GM18511 (cell line): ENCODE measurements around the gene CAPRIN2.

Experiments
- ATAC-seq: cut with Tn5 transposase; IDR thresholded peaks from one replicate; pipeline ENCODE4 v1.9.1; 2021; ENCODE audit warnings: mild to moderate bottlenecking, moderate library complexity; ENCODE audit not compliant: unreplicated experiment

CAPRIN2 gene, protein sequence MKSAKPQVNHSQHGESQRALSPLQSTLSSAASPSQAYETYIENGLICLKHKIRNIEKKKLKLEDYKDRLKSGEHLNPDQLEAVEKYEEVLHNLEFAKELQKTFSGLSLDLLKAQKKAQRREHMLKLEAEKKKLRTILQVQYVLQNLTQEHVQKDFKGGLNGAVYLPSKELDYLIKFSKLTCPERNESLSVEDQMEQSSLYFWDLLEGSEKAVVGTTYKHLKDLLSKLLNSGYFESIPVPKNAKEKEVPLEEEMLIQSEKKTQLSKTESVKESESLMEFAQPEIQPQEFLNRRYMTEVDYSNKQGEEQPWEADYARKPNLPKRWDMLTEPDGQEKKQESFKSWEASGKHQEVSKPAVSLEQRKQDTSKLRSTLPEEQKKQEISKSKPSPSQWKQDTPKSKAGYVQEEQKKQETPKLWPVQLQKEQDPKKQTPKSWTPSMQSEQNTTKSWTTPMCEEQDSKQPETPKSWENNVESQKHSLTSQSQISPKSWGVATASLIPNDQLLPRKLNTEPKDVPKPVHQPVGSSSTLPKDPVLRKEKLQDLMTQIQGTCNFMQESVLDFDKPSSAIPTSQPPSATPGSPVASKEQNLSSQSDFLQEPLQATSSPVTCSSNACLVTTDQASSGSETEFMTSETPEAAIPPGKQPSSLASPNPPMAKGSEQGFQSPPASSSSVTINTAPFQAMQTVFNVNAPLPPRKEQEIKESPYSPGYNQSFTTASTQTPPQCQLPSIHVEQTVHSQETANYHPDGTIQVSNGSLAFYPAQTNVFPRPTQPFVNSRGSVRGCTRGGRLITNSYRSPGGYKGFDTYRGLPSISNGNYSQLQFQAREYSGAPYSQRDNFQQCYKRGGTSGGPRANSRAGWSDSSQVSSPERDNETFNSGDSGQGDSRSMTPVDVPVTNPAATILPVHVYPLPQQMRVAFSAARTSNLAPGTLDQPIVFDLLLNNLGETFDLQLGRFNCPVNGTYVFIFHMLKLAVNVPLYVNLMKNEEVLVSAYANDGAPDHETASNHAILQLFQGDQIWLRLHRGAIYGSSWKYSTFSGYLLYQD

DNA sequence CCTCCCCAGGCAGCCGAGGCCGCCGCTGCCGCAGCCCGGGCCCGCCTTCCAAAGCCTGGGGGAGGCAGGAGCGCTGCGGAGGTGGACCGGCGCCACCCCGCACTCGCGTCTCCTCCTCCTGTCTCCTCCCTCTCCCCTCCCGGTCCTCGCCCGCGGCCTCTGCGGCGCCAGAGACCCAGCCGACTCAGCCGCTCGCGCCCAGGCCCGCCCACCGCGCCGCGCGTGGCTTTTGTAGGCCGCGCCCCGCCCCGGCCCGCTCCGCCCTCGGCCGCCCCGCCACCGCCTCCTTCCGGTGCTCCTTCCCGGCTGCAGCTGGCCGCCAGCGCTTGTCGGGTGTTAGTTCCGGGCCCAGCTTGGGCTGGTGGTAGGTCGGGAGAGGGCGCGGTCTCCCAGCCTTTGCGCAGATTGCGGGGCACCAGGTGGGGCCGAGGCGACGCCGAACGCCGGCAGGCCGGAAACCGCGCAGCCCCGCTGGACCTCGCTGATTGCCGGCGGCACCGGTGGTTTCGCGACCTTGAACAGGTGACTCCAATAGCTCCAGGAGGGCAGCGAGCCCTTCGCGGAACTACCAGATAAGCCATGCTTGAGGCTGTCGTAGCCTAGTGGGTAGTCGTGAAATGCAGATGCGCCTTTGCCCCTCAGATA is at the start of gene CAPRIN2:
CAPRIN2 (minus strand) TSS at position 202 of the 645 bp plus-strand sequence. CDS start 1,431 bp downstream, outside the sequence.
- ATAC-seq, result peak; percentile 96

DNA sequence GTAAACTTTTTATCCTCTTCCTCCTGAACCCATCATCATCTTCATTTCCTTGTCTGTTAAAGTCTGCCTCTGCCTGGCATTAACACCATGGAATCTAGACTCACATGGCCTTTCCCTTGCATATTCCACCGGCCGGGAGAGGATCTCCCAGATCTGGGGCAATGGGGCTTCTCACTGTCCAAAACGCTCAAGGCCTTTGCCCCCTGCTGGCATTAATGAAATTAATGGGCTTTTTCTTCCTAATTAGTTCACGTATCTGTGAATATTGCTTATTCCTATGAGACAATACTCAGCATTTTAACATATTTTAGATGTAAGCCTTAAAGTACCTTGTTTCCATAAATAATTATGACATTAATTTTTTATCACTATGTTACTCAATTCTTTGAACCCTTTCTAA is 42.9 kb upstream of the CAPRIN2 start:
- ATAC-seq, result no peak

DNA sequence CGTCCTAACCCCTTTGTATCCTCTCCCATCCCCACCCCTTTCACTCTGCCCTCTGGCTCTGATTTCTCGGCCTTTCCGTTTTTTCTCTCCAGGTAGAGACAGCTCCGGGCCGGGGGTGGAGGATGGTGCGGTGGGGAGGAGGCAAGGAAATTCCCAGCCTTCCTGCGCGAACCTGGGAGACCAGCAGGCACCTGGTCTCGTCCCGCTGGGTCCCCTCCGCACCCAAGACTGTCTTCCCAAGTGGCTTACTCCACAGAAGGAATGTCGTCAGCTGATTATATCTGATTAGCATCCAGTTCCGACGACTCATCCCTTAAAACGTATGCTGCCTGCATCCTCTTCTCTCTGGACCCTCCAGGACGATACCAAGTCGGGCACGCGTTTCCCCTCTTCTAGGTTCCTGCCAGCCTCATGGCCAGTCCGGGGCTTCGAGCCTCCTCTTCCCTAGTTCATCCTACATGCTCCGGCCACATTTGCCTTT is 42.2 kb upstream of the CAPRIN2 start:
- ATAC-seq, result no peak

DNA sequence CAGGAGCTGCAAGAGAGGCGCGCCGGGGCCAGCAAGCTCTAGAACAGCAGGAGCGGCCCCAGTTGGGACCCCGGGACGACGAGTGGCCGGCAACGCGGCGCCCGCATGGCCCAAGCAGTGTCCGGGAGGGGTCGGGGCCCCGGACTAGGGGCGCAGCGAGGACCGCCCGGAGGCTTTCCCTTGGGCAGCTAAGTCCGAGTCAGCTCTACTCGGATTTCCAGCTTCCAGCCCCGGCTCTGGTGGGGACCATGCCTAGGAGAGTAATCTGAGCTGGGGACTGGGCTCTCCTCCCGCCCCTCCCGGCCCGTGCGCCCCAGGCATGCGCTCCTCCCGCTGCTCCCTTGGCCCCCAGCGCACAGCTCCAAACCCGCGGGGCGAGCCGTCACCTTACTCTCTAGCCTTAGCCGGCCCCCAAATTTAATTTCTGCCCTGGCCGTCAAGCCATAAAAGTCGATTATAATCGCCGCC is 41.6 kb upstream of the CAPRIN2 start:
- ATAC-seq, result peak; percentile 16

DNA sequence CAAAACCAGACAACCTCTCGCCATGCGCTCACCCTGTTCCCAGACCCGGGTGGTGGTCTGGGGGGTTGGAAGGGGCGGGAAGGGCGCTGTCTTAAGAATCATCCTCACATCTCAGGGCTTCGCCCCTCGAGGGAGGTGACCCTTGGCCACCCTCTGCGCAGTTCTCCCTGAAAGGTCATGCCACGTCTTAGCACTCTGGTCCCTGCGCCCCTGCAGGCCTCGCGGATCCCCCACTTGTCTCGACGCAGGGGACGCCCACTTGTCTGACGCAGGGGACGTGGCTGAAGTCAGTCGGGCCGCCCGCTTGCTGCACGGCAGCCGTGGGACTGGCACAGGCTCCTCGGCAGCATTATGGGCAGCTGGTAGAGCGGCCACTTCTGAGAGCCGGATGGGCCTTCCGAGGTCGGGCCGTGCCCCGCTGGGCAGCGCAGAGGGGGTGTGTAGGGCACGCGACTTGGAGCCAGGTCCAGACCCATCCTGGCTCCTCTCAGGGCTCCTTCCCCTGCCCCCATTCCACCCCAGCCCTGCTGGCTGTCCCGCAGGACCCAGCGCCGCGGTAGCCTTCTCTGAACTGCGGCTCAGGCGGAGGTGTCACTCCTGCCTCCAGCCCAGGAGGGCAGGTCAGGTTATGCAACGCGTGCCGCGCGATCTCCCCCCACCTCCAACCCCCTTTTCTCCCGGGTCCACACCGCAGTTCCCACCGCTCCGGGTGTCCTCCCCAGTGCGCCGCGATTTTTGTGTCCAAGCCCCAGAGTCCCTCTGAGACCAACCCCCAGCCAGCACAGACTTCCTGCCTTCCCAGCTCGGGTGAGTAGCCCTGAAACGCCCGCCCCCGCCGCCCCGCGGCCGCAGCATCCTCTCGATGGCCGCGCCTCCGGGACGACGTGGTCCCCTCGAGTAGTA is 40.9 kb upstream of the CAPRIN2 start:
- peak; percentile 85 for ATAC-seq

DNA sequence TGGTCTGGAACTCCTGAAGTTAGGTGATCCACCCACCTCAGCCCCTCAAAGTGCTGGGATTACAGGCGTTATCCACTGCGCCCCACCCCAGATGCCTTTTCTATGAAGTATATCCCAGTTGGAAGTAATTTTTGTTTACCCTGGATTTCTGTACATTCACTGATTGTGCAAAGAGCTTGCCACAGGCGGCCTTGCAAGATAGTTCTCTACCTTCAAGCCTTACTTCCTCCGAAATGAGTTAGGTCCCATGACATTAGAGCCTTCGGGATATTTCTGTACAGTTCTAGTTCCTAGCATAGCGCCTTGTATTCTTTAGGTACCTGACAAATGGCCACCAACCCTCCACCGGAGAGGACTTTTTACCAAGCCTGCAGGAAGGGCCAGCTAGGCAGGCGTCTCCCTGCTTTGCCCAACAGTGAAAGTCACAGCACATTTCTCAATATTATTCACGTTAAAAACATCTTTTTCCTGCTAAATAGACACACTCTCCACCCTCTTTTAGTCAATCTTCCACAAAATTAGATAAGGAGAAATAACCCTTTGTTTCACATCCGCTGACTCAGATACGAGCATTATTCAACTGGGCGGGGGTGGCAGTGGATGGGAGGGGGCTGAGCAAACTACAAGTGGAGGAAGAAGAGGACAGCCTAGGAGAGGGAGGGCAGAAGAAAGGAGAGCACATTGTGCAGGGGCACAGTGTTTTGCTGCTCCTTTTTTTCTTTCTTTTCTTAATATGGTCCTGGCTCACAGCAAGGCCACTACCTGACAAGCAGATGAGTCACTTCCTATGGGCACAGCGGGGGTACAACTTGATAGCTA is 40.0 kb upstream of the CAPRIN2 start:
- peak; percentile 23 for ATAC-seq

DNA sequence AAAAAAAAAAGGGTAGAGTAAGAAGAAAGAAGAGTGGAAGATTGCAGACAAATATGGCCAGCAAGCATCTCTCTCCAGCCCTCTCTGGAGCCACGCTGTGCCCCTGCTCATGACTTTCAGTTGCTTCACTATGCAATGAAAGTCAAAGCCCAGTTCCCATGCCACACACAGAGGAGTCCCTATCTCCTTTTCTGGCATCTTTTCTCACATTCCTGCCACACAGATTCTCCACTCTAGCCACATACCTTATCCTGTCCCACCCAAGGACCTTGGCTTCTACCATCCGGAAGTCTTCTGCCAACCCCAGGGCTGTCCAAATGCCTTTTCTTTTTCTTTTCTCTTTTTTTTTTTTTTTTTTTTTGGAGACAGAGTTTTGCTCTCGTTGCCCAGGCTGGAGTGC is 39.3 kb upstream of the CAPRIN2 start:
- ATAC-seq, result no peak

DNA sequence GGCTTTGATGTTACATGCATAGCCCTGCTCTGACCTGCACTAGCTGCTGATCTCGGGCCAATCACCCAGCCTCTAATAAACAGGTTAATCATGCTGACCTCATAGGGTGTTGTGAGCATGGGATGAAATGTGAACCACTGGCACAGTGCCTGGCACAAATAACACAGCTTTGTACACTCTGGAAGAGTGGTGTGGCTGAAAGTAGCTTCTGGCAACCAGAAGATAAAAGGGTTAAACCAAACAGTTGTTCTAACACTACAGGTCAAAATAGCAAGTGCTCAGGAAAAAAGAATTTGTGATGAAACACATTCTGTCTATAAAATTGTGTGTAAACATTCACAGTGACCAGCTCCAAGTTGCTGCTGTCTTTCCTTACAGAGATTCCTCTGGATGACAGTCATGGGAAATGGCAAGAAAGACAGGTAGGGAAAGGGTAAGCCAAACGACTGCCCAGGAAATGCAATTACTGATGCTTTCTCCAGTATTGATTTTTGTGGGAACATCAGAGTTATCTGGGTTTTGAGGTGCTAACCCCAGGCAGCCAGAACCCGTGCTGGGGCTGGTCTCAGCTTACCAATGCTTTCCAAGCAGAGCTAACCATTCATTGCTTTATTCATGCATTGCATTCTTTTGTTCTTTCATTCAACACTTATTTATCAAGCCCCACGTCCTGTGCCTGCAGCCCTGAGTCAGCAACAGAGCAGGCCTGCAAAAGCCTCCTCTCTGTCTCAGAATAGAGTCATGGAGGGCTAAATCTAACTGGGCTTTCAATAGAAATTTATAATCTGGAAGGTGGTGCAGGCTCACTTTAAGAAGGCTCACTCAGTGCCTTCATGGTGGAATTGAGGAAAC is 38.1 kb upstream of the CAPRIN2 start:
- ATAC-seq, result no peak

DNA sequence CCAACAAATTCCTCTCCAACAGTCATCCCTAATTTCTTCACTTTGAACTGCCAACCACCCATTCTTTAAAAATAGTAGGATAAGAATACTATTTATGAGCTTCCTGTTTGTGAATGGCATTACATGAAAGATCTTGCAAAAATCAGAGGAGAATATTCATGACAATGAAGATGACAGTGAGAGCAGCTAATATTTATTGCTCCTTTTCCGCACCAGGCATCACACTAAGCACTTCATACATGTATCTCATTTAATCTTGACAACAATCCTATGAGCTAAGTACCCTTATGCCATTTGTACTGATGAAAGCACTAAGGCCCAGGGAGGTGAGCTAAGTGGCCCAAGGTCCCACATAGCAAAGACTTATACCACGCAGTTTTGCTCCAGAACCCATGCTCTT is 37.3 kb upstream of the CAPRIN2 start:
- no peak for ATAC-seq

DNA sequence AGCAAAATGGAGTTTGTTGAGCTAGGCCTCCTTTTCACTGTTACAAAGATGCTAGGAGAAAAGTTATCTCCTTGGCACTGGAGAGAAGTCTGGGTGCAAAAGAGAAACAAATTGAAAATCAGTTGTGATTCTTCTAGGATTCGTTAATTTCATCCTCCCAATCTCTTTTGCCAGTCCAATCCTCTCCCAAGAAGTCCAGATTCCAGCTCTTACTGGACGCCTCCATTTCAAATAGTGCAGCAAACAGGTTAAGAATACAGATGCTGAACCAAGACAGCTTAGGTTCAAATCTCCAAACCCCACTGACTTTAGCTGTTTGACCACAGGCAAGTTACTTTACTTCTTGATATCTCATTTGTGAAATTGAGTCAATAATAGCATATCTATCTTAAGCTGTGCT is 34.0 kb upstream of the CAPRIN2 start:
- ATAC-seq, result no peak

DNA sequence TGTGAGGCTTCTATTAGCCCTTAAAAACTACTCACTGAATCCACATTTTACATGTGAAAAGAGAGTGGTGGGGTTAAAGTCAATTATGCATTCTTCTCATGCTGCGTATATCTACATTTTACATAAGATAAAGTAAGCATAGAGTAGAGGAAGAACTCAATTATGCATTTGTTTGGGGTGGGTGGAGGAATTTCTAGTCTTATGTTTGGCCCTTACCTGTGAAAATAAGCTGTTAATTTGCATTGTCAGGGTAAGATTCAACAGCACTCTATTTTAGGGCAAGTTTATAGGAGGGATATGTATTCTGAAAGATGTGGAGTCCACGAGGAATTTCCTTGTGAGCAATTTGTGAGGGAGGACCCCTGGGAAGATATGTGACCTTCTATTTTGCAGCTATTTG is 30.9 kb upstream of the CAPRIN2 start:
- ATAC-seq, result no peak

DNA sequence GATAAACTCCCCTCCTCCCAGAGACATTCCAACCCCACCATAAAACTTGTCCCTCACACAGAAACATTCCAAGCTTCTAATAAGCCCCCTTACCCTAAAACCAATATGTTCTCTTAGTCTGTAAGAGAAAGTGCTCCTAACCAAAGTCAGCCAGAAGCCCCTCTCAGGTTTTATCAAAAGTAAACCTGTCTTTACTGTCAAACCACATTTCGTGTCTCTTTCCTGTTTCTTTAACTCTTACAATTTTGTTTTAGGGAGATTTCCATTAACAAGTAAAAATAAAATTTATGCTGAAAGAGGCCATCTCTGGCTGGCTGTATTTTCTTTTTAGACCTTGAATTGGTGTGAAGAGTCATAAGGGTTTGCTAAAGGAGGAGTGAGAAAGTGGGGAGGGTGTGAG is 29.8 kb upstream of the CAPRIN2 start:
- ATAC-seq, result no peak

DNA sequence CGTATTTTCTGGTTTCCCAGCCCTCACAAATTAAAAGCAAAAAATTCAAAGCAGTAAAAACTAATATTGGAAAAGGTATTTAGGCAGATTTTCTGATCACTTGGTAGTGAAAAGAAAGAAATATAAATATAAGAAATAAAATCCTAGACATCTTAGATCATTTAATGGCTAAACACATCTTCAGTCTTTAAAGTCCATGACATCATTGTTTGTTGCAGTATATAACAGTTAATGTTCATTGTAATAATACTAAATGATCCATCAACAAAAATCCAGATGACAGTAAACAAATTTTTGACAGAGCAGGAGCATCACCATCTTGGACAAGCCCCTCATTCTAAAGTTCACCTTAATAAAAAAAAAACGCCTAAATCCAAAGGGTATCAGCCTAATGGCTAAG is 29.2 kb upstream of the CAPRIN2 start:
- ATAC-seq, result no peak

DNA sequence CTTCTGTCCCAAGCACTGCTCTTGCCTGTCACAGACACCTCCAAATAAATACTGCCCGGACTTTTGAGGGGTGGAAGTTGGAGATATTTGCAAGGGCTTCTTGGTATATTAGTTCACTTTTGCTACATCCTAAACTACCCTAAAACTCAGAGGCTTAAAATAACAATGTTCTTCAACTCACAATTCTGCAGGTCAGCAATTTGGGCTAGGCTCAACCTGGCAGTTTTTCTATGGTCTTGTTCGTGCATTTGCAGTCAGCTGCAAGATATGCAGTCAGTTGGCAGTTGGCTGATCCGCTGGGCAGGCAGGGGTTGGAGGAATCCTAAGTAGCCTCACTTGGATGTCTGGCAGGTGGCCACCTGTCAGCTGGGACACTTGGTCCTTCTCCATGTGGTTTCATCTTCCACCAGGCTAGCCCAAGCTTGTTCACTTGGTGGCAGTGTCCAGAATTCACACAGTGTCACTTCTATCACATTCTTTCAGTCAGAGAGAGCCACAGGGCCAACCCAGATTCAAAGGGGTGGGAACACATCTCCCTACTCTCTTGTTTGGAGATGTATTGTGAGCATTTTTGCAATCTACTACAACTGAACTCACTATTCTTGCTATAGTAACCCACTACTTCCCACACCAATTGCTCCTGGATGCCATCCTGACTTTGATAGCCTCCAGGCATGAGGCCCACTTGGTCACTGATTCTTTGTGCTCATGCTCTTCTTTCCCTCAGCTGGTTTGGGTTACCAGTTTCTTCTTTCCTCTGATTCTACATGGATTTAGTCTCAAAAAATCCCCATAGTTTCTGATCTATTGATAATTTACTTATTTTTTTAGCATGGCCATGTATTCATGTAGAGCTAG is 27.8 kb upstream of the CAPRIN2 start:
- ATAC-seq, result no peak

DNA sequence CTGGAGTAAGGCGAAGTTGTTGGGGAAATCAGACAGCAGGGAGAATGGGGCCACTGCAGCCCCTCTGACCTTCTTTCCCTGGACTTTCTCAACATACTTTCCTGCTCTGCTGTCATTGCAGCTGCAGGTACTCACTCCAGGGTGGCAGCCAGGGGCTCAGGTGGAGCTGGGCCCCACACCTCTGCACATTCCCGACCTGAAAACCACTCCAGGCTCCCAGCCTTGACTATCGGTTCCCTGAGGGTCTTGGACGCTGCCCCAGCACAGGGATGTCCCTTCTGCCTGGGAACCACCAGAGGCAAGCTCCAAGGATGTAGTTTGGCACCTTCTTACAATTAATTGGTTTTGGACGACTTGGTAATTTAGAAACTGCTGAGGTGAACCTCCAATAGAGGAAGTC is 24.8 kb upstream of the CAPRIN2 start:
- ATAC-seq, result no peak

DNA sequence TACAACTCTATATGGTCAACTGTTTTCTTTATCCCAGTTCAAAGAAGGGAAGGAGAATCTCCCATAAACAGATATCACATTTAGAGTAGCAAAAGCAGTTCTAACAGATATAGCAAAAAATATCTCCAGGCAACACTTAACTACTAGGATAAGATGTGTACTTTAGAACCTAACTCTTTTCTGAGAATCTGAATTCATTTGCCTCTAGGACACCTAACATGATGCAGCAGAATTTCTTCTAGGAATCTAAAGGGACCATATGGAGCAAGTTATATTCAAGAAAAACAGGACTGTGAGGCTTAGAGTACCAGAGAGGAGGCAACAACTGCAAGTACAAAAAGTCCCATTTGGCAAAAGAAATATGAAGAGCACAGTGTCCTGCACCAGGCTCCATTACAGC is 24.4 kb upstream of the CAPRIN2 start:
- no peak for ATAC-seq

DNA sequence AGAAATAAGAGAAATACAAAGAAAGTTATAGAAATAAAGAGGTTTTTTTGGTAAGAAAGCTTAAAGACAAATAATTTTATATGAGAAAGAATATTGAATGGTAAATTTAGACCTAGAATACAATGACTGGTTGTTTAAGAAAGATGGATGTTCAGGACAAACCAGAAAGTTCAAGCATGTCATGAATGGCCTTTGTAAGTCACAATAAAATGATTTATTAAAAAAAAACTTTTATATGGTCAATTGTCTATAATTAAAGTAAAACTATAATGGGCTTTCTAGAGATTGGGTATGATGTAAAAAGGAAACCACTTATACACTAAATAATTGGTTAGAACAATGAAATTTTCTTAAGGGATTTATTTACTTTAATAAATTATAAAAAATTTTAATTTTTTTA is 19.8 kb upstream of the CAPRIN2 start:
- no peak for ATAC-seq
